Cardiac muscle cell (in vitro differentiated cells and primary cell): Measurements from ENCODE around the gene IDUA. TPM values are rescaled to one million over a fixed set of nuclear protein-coding genes. Genes with fewer than 3 reads are reported as not detected.

Experiments
- DNase-seq, 2 donors: peaks; one replicate each; pipeline versions ENCODE4 v3.0.0 to v3.0.0-alpha.2; 2010 to 2017; ENCODE audit warnings: low read depth in 1 of 2, low spot score in 1 of 2
- H3K27ac ChIP-seq: fragments of 200-600 bp; sonication (generic); 2 replicates; pipeline ENCODE4 v1.5.1; 2016
- H3K27me3 ChIP-seq: fragments of 200-600 bp; sonication (generic); 2 replicates; pipeline ENCODE4 v1.6.0; 2016; ENCODE audit warnings: control low read depth
- H3K36me3 ChIP-seq: fragments of 200-600 bp; sonication (generic); 2 replicates; pipeline ENCODE4 v1.5.1; 2016; ENCODE audit warnings: control low read depth
- H3K4me1 ChIP-seq: fragments of 200-600 bp; sonication (generic); 2 replicates; pipeline ENCODE4 v1.8.1; 2017; ENCODE audit warnings: low read depth, mild to moderate bottlenecking, mixed run types
- H3K4me3 ChIP-seq: fragments of 200-600 bp; sonication (generic); 2 replicates; pipeline ENCODE4 v1.5.1; 2016; ENCODE audit warnings: mild to moderate bottlenecking
- H3K9me3 ChIP-seq: fragments of 200-600 bp; sonication (generic); 2 replicates; pipeline ENCODE4 v1.5.1; 2017; ENCODE audit warnings: low read depth, mild to moderate bottlenecking, control low read depth
- polyA plus RNA-seq: library from polyadenylated mRNA; unstranded; fragments of >200 nt; fragmentation: Nextera tagmentation; extraction: Ambion mirVana; gene quantifications from 2 replicates; pipeline ENCODE4 v1.2.1, GENCODE V29; 2016
- total RNA-seq: library from RNA; depleted of rRNA; stranded (reverse); fragments of >200 nt; gene quantifications from 2 replicates; pipeline ENCODE4 v1.2.3, GENCODE V29; 2016
- TF ChIP-seq, protein P1 (sequence below): IDR thresholded peaks from 2 replicates; pipeline ENCODE4 v1.5.1; 2012; ENCODE audit warnings: low read depth, mild to moderate bottlenecking, low read length

IDUA gene
- total and polyA plus RNA-seq, 2 experiments from 2014 or later, result 13.0 to 29.9 TPM

DNA sequence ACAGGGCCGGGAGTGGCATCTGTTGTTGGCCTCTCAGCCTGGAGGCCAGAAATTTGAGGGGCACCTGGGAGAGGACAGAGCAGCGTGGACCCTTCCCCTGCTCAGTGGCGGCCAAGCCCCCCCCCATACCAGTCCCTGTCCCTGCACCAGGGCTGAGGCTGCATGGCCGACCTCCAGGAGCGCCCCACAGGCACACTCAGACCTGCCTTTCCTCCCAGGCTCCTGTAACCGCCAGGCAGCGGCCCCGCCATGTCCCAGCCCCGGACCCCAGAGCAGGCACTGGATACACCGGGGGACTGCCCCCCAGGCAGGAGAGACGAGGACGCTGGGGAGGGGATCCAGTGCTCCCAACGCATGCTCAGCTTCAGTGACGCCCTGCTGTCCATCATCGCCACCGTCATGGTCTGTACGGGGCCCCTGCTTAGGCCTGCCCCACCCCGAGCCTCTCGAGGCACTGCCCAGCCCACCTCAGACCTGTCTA is 39.3 kb upstream of the IDUA start:
- Histone ChIP-seq H3K9me3 (no peaks in the 10 kb centered on the region), H3K4me3 (no peak overlapping the region), H3K4me1 (peaks cover 7% of the 10 kb centered on the region), H3K27me3 (no peaks in the 10 kb centered on the region), H3K27ac (no peak overlapping the region), H3K36me3 (no peaks in the 10 kb centered on the region)
- TF ChIP-seq, protein P1, sequence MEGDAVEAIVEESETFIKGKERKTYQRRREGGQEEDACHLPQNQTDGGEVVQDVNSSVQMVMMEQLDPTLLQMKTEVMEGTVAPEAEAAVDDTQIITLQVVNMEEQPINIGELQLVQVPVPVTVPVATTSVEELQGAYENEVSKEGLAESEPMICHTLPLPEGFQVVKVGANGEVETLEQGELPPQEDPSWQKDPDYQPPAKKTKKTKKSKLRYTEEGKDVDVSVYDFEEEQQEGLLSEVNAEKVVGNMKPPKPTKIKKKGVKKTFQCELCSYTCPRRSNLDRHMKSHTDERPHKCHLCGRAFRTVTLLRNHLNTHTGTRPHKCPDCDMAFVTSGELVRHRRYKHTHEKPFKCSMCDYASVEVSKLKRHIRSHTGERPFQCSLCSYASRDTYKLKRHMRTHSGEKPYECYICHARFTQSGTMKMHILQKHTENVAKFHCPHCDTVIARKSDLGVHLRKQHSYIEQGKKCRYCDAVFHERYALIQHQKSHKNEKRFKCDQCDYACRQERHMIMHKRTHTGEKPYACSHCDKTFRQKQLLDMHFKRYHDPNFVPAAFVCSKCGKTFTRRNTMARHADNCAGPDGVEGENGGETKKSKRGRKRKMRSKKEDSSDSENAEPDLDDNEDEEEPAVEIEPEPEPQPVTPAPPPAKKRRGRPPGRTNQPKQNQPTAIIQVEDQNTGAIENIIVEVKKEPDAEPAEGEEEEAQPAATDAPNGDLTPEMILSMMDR, result no peak
- no peak for DNase-seq

DNA sequence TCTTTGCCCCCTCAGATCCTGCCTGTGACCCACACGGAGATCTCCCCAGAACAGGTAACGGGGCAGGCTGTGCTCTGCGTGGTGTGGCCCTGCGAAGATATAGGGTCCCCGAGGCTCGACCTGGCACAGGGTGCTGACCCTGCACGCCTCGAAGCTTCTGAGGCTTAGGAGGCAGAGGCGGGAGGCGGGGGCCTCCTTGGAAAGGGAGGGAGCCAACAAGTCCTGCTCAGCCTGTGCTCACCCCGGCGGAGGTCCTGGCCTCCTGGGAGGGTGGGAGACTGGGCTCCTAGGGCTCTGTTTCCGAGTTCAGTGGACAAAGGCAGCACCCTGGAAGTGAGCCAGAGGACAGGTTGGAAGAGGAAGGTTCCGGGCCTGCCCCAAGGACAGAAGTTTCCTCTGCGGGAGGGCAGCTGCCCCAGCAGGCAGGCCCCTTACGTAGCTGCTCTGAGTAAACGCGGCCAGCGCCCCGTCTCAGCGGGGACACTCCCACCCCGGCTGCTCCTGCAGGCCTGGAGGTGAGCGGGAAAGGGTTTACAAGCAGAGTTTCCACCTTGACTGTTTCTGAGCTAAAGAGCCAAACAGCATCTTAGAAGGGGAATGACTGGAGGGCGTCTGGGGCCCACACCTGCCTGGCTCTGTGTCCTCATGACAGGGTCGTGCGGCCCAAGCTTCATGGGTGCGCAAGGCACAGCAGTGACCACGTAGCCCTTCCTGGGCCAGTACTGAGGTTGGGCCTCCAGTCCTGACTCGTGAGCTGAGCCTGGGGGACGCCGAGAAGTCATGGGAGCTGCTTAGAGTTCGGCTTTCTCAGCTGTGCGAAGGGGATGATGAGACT is 38.5 kb upstream of the IDUA start:
- TF ChIP-seq, protein P1, result no peak
- no peaks in the 10 kb centered on the region for H3K36me3 ChIP-seq
- no peak for DNase-seq

DNA sequence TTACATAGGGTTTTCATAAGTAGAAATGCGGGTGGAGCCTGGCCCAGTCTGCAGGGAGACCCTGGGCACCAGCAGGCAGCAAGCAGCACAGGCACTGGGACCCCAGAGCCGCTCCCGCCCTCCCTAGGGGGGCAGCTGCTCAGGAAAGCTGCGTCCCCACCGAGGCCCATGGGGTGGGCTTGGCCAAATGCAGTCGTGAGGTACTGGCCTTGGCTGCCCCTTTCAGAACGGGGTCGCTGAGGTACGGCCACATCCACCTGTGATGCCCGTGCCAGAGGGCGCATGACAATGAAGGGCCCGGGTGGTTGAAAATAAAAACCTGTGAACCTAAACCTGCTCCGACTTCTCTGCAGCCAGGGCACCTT is 37.9 kb upstream of the IDUA start:
- H3K27ac ChIP-seq, result no peak overlapping the region
- H3K9me3 ChIP-seq, result no peaks in the 10 kb centered on the region
- DNase-seq, result no peak
- H3K4me1 ChIP-seq, result peaks cover 7% of the 10 kb centered on the region
- TF ChIP-seq, protein P1, result no peak
- no peak overlapping the region for H3K4me3 ChIP-seq
- H3K27me3 ChIP-seq, result no peaks in the 10 kb centered on the region
- H3K36me3 ChIP-seq, result no peaks in the 10 kb centered on the region

More for the DNA sequence above, 38.5 kb upstream of the IDUA start:
- peaks cover 7% of the 10 kb centered on the region for H3K4me1 ChIP-seq
- no peaks in the 10 kb centered on the region for H3K27me3 ChIP-seq
- H3K9me3 ChIP-seq, result no peaks in the 10 kb centered on the region
- H3K4me3 ChIP-seq, result no peak overlapping the region
- H3K27ac ChIP-seq, result no peak overlapping the region

DNA sequence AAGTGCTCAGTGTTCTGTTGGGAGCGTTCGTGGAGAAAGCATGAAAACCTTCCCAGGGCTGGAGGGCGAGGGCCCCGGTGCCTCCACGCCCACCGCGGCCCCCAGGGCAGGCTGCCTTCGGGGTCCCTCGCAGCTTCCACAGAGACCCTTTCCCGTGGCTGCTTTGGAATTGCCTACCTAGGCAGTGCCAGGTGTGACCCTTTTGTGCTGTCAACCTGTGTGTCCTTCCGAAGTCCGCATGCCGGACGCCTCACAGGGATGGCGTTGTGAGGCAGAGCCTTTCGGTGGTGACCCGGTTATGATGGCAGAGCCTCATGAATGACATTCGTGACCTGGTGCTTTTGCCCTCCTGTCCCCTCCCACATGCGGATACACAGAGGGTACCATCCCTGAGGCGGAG is 37.2 kb upstream of the IDUA start:
- Histone ChIP-seq H3K9me3 (no peaks in the 10 kb centered on the region), H3K36me3 (no peaks in the 10 kb centered on the region), H3K27me3 (no peaks in the 10 kb centered on the region), H3K4me1 (peaks cover 7% of the 10 kb centered on the region), H3K4me3 (no peak overlapping the region), H3K27ac (no peak overlapping the region)
- no peak for DNase-seq
- TF ChIP-seq, protein P1, result no peak

DNA sequence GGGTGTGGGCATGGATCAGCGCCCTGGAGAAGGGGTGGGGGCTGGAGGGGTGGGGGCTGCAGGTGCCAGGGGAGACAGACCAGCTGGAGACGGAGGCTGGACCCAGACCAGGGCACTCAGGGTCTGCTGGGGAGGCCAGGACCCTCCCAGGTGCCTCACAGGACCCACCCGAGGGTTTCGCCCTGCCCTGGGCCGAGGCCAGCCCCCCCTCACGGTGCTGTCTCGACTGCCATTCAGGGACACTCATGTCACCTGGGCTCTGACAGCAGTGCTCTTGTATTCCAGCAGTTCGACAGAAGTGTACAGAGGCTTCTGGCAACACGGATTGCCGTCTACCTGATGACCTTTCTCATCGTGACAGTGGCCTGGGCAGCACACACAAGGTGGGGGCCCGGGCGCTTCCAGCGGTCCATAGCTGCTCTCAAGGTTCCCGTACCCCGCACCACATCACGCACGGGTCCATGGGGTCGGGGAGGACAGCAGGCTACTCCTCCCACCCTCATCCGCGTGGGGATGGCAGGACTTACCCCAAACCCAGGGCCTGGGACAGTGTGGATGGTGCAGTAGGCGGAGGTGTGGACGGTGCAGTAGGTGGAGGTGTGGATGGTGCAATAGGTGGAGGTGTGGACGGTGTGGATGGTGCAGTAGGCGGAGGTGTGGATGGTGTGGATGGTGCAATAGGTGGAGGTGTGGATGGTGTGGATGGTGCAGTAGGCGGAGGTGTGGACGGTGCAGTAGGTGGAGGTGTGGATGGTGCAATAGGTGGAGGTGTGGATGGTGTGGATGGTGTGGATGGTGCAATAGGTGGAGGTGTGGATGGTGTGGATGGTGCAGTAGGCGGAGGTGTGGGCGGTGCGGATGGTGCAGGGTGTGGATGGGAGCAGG is 36.5 kb upstream of the IDUA start:
- TF ChIP-seq, protein P1, result no peak
- H3K36me3 ChIP-seq, result no peaks in the 10 kb centered on the region
- H3K4me1 ChIP-seq, result peaks cover 5% of the 10 kb centered on the region
- no peak overlapping the region for H3K4me3 ChIP-seq
- no peak for DNase-seq
- H3K27me3 ChIP-seq, result no peaks in the 10 kb centered on the region
- H3K27ac ChIP-seq, result no peak overlapping the region
- no peaks in the 10 kb centered on the region for H3K9me3 ChIP-seq
